Activated T-cell treated with anti-CD3 and anti-CD28 coated beads, Interleukin-2, amount 50 U/mL, for 72 hours (primary cell): ENCODE results near the gene HES4. TPM values are rescaled to one million over a fixed set of nuclear protein-coding genes. Genes with fewer than 3 reads are reported as not detected.
"Not testable (repeated sequence)": the region's sequence is repeated elsewhere in the genome, so short reads cannot be mapped to it uniquely, and the experiment has no call there.

Experiments used
- ATAC-seq, 2 donors: fragments of 150-1000 bp; cut with Tn5 transposase; replicated peaks in 1 of 2; 2 replicates each; pipeline ENCODE4 v1.10.0; 2021; ENCODE audit warnings: moderate library complexity in 2 of 2, mild to moderate bottlenecking in 1 of 2
- DNase-seq, 2 donors: peaks; one replicate each; pipeline ENCODE4 v3.0.0; 2021 to 2022; ENCODE audit warnings: mixed read lengths in 1 of 2
- H3K27ac Mint-ChIP-seq: one replicate; pipeline ENCODE4 v1.8.0; 2022; ENCODE audit warnings: mild to moderate bottlenecking, moderate library complexity, mixed read lengths
- H3K27me3 Mint-ChIP-seq: one replicate; pipeline ENCODE4 v1.8.0; 2022; ENCODE audit warnings: low read depth, mixed read lengths
- H3K36me3 Mint-ChIP-seq, 2 donors: one replicate each; pipeline ENCODE4 v1.8.0; 2022; ENCODE audit warnings: mixed read lengths in 2 of 2, mild to moderate bottlenecking in 1 of 2; ENCODE audit not compliant: insufficient read depth in 2 of 2
- H3K4me1 Mint-ChIP-seq: one replicate; pipeline ENCODE4 v1.8.0; 2022; ENCODE audit warnings: low read depth, mixed read lengths
- H3K4me3 Mint-ChIP-seq, 2 donors: one replicate each; pipeline ENCODE4 v1.8.0; 2022; ENCODE audit warnings: mild to moderate bottlenecking in 2 of 2, mixed read lengths in 2 of 2, moderate library complexity in 2 of 2
- H3K9me3 Mint-ChIP-seq, 2 donors: one replicate each; pipeline ENCODE4 v1.8.0; 2022; ENCODE audit warnings: mixed read lengths in 2 of 2
- total RNA-seq, 2 donors: library from RNA; stranded (reverse); gene quantifications; one replicate each; pipeline ENCODE4 v1.2.3, GENCODE V29; 2022

HES4 gene
- total RNA-seq, 2 donors from 2014 or later: 7.8 to 9.9 TPM

- not testable (repeated sequence) for H3K36me3 Mint-ChIP-seq, H3K4me3 Mint-ChIP-seq, DNase-seq, H3K9me3 Mint-ChIP-seq, H3K27ac Mint-ChIP-seq, H3K27me3 Mint-ChIP-seq, ATAC-seq, H3K4me1 Mint-ChIP-seq
Observed at GRCh38 chr1:1030867-1031658, 31.2 kb upstream of the HES4 start.

- H3K4me1 Mint-ChIP-seq: peaks cover 10% of the 10 kb centered on the region
- H3K27me3 Mint-ChIP-seq: peaks cover 6% of the 10 kb centered on the region
- H3K27ac Mint-ChIP-seq: no peak overlapping the region
- DNase-seq (no peak), ATAC-seq (no peak)
- H3K9me3 Mint-ChIP-seq: no peaks in the 10 kb centered on the region
- no peaks in the 10 kb centered on the region for H3K36me3 Mint-ChIP-seq
- no peak overlapping the region for H3K4me3 Mint-ChIP-seq
Observed at GRCh38 chr1:1027791-1028190, 27.9 kb upstream of the HES4 start.

- DNase-seq: no peak
- no peaks in the 10 kb centered on the region for H3K36me3 Mint-ChIP-seq
Observed at GRCh38 chr1:1026599-1027413, 26.9 kb upstream of the HES4 start.

GRCh38 chr1:1025730-1026129 is 25.8 kb upstream of the HES4 start:
- Mint-ChIP-seq H3K27me3 (peaks cover 7% of the 10 kb centered on the region), H3K4me1 (peaks cover 5% of the 10 kb centered on the region), H3K36me3 (no peaks in the 10 kb centered on the region), H3K9me3 (no peaks in the 10 kb centered on the region), H3K27ac (no peak overlapping the region), H3K4me3 (no peak overlapping the region)
- ATAC-seq: no peak
- DNase-seq: no peak

More at GRCh38 chr1:1026599-1027413, 26.9 kb upstream of the HES4 start:
- H3K27me3 Mint-ChIP-seq: peaks cover 7% of the 10 kb centered on the region
- H3K27ac Mint-ChIP-seq: no peak overlapping the region
- H3K4me1 Mint-ChIP-seq: peaks cover 5% of the 10 kb centered on the region
- no peaks in the 10 kb centered on the region for H3K9me3 Mint-ChIP-seq
- ATAC-seq: no peak
- H3K4me3 Mint-ChIP-seq: no peak overlapping the region

- DNase-seq: no peak
- no peaks in the 10 kb centered on the region for H3K9me3 Mint-ChIP-seq
- no peaks in the 10 kb centered on the region for H3K36me3 Mint-ChIP-seq
- peaks cover 5% of the 10 kb centered on the region for H3K4me1 Mint-ChIP-seq
- no peak overlapping the region for H3K27ac Mint-ChIP-seq
- H3K4me3 Mint-ChIP-seq: no peak overlapping the region
- peaks cover 7% of the 10 kb centered on the region for H3K27me3 Mint-ChIP-seq
- no peak for ATAC-seq
Observed at GRCh38 chr1:1024771-1025699, 25.1 kb upstream of the HES4 start.

- no peak overlapping the region for H3K27ac Mint-ChIP-seq
- peaks cover 7% of the 10 kb centered on the region for H3K27me3 Mint-ChIP-seq
- H3K4me1 Mint-ChIP-seq: peaks cover 5% of the 10 kb centered on the region
- no peak overlapping the region for H3K4me3 Mint-ChIP-seq
- no peaks in the 10 kb centered on the region for H3K36me3 Mint-ChIP-seq
- DNase-seq (no peak), ATAC-seq (no peak)
- no peaks in the 10 kb centered on the region for H3K9me3 Mint-ChIP-seq
Observed at GRCh38 chr1:1024149-1024770, 24.4 kb upstream of the HES4 start.

- Mint-ChIP-seq H3K4me1 (peaks cover 5% of the 10 kb centered on the region), H3K36me3 (no peaks in the 10 kb centered on the region), H3K9me3 (no peaks in the 10 kb centered on the region), H3K27me3 (peaks cover 7% of the 10 kb centered on the region), H3K27ac (no peak overlapping the region), H3K4me3 (no peak overlapping the region)
- no peak for DNase-seq
- ATAC-seq: no peak
Observed at GRCh38 chr1:1023700-1024099, 23.8 kb upstream of the HES4 start.

GRCh38 chr1:1022302-1023009 is 22.6 kb upstream of the HES4 start:
- no peak for ATAC-seq
- no peak for DNase-seq
- Mint-ChIP-seq H3K4me3 (peak overlapping the region in 1 of 2 donors; percentile 17), H3K27me3 (peaks cover 7% of the 10 kb centered on the region), H3K27ac (no peak overlapping the region), H3K4me1 (peaks cover 6% of the 10 kb centered on the region), H3K9me3 (no peaks in the 10 kb centered on the region), H3K36me3 (no peaks in the 10 kb centered on the region)

GRCh38 chr1:1021920-1022259 is 22.0 kb upstream of the HES4 start:
- peaks cover 0 to 3% of the 10 kb centered on the region in 2 donors for H3K36me3 Mint-ChIP-seq
- no peak overlapping the region for H3K4me3 Mint-ChIP-seq
- no peaks in the 10 kb centered on the region for H3K9me3 Mint-ChIP-seq
- no peak overlapping the region for H3K27ac Mint-ChIP-seq
- DNase-seq: no peak
- peaks cover 11% of the 10 kb centered on the region for H3K4me1 Mint-ChIP-seq
- no peak for ATAC-seq
- peaks cover 7% of the 10 kb centered on the region for H3K27me3 Mint-ChIP-seq

- H3K27me3 Mint-ChIP-seq: peaks cover 7% of the 10 kb centered on the region
- H3K27ac Mint-ChIP-seq: no peak overlapping the region
- peaks cover 12% of the 10 kb centered on the region for H3K4me1 Mint-ChIP-seq
- H3K36me3 Mint-ChIP-seq: peaks cover 0 to 3% of the 10 kb centered on the region in 2 donors
- ATAC-seq (no peak), DNase-seq (no peak)
- H3K9me3 Mint-ChIP-seq: no peaks in the 10 kb centered on the region
- peak overlapping the region; percentile 50 to 68 for H3K4me3 Mint-ChIP-seq
Observed at GRCh38 chr1:1021010-1021919, 21.4 kb upstream of the HES4 start.

- peaks cover 12% of the 10 kb centered on the region for H3K4me1 Mint-ChIP-seq
- no peaks in the 10 kb centered on the region for H3K9me3 Mint-ChIP-seq
- H3K27ac Mint-ChIP-seq: no peak overlapping the region
- peaks cover 7% of the 10 kb centered on the region for H3K27me3 Mint-ChIP-seq
- peak in 1 of 2 donors; percentile 56 for DNase-seq
- peak overlapping the region; percentile 50 to 68 for H3K4me3 Mint-ChIP-seq
- ATAC-seq: peak in 1 of 2 donors; percentile 12
- H3K36me3 Mint-ChIP-seq: peaks cover 0 to 3% of the 10 kb centered on the region in 2 donors
Observed at GRCh38 chr1:1020415-1021009, 20.6 kb upstream of the HES4 start.
